Measurements from ENCODE around the gene ZNF367.

GRCh38 chr9:96378187-96378586 is 40.0 kb downstream of the ZNF367 start:
- no peak for TF ChIP-seq POLR2A (IDR thresholded peaks at IDR 0.05)
- TF ChIP-seq, protein P1, sequence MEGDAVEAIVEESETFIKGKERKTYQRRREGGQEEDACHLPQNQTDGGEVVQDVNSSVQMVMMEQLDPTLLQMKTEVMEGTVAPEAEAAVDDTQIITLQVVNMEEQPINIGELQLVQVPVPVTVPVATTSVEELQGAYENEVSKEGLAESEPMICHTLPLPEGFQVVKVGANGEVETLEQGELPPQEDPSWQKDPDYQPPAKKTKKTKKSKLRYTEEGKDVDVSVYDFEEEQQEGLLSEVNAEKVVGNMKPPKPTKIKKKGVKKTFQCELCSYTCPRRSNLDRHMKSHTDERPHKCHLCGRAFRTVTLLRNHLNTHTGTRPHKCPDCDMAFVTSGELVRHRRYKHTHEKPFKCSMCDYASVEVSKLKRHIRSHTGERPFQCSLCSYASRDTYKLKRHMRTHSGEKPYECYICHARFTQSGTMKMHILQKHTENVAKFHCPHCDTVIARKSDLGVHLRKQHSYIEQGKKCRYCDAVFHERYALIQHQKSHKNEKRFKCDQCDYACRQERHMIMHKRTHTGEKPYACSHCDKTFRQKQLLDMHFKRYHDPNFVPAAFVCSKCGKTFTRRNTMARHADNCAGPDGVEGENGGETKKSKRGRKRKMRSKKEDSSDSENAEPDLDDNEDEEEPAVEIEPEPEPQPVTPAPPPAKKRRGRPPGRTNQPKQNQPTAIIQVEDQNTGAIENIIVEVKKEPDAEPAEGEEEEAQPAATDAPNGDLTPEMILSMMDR (IDR thresholded peaks at IDR 0.05) = no peak
